NCI-H1694 (cell line): ENCODE data around the gene PTPN3.

Experiments
- DNase-seq: peaks from one replicate; lab custom pipeline; 2025; lab: John Stamatoyannopoulos, UW

Gene PTPN3

DNA sequence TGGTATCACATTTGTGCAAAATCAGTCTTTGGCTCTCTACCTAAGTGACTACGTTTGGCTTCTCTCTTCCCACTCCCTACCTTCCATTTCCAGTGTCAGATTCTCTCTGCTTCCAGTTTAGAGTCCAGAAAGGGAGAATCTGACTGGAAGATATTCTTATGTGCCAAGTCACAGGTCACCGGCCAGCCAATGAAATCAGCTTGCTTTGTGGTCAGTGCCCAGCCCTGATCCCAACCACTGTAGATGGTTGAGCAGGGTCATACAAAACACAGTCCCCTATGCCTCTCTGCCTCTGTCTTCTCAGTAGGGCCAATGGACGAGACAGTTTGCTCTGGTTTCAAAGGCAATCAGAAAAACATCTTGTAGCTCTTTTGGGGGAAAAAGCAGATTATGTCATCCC is 161.7 kb downstream of the PTPN3 start:
- DNase-seq = no peak

DNA sequence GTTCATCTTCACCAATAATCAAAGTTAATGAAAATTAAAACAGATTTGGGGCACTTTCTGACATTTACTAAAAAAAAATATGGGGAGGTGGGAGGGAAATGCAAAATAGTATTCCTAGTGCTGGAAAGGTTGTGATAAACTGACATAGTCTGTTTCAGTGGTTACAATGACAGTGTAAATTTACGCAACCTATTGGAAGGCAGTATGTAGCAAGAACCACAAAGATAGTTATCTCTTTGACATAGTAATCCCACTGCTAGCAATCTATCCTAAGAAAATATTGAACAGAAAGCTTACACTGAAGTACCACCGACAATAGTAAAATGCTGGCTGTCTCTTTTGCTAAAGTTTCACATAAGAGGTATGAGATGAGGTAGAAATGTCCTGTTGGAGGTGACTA is 162.2 kb downstream of the PTPN3 start:
- no peak for DNase-seq

DNA sequence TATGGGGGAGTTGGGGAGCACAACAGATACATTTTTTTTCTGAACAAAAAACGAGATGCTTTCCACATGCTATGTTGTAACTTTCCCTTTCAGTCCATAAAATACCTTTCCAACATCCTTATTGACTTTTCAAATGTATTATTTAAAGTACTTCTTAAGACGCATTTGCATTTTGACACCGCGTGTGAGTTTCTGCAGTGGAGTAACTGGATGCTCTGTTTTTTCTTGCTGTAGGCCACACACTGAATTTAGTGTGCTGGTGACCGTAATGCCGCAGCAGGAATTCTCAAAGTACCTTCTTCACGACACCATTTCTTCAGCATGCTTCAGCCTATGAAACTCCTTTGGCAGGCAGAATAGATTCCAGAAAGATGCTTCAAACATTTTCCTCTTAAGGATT is 163.0 kb downstream of the PTPN3 start:
- DNase-seq = no peak

DNA sequence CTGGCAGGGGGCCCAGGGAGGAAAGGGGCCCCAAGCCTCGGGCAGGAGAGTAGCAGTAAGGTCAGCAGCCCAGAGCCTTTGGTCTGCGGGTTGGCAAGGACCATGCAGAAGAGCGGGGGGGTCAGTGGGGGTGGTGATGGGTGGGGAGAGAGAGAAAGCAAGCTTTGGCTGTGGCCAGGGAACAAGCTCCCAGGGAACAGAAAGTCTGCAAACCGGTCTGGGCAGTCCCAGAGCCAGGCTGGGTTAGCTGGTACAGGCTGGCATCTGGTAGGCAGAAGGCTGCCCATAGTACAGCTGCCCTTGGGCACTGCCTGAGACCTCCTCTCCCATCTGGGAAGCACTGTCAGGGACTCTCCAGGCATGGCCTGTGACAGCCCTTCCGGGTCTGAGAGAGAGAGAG is 166.8 kb downstream of the PTPN3 start:
- DNase-seq = no peak

DNA sequence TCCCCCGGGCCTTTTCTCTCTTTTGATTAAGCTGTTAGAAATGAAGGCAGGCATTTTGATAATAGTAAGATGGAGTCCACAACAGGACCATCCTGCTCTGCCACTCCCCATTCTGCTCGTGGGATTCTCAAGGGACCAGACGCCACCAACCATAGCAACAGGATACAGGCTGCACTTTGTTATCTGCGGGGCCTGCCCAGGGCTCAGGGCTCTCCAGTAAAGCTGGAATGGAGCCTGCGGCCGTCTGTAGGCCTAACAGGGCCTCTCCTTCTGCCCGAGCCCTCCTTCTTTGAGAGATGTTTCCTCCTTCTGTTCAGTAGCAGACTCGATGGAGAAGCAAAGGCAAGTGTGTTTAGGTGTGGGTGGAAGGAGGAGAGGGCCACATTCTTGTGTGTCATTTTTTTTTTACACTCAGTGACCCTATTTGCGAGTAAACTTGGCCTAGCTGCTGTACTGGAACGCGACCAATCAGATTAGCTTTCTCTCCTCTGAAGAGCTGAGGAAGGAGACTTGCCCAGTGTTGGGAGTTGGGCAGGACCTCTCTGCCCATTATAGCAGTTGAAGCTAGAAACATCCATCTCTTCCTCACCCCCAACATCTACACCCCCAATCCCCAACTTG is 168.4 kb downstream of the PTPN3 start:
- DNase-seq = no peak

DNA sequence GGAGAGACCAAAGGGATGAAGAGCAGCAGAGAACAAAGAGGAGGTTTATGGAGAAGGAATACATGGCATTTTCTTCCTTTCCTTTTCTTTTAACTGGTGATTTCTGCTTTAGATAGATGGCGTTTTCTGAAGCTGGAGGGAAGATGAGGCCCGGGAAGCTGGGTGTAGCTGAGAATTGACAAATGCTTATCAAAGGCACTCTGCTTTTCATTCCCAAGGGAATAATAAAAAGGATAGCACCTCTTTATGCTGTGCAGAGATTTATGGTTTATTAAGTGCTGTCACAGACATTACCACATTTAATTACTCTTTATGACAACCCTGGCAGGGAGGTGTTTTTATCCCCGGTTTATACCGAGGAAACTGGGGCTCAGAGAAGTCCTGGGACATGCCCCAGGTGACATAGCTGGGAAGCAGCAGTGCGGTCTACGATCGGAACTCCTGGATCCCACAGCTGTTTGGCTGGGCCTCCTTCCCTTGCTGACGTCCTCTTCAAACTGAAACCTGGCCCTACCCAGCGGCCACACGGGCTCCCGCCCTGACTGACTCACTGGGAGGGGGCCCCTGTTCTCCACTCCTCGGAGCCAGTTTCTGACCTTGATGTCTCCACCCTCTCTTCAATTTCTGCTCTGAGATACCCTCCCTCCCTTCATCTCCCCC is 169.0 kb downstream of the PTPN3 start:
- DNase-seq = no peak
